Measurements from ENCODE around the gene CD82.
"Not testable (repeated sequence)": the region's sequence is repeated elsewhere in the genome, so short reads cannot be mapped to it uniquely, and the experiment has no call there.

Gene CD82

GRCh38 chr11:44657836-44658505, 92.5 kb downstream of the CD82 start:
- Mint-ChIP-seq H3K4me3 (no peak overlapping the region), H3K4me1 (peaks cover 5% of the 10 kb centered on the region), H3K27me3 (peaks cover 14% of the 10 kb centered on the region), H3K9me3 (peaks cover 3% of the 10 kb centered on the region), H3K27ac (no peak overlapping the region), H3K36me3 (peaks cover 5% of the 10 kb centered on the region)
- DNase-seq (ENCODE audit: low spot score in 2 of 2) (no peak), ATAC-seq (ENCODE audit: low read depth) (no peak)

GRCh38 chr11:44658506-44658850, 93.0 kb downstream of the CD82 start:
- H3K27me3 Mint-ChIP-seq = peaks cover 14% of the 10 kb centered on the region
- DNase-seq (ENCODE audit: low spot score in 2 of 2) = no peak
- H3K9me3 Mint-ChIP-seq = peaks cover 3% of the 10 kb centered on the region
- peaks cover 5% of the 10 kb centered on the region for H3K36me3 Mint-ChIP-seq
- H3K4me1 Mint-ChIP-seq = peaks cover 5% of the 10 kb centered on the region
- no peak for ATAC-seq (ENCODE audit: low read depth)
- H3K4me3 Mint-ChIP-seq = no peak overlapping the region
- H3K27ac Mint-ChIP-seq = no peak overlapping the region

- no peak for DNase-seq (ENCODE audit: low spot score in 2 of 2)
- peaks cover 5% of the 10 kb centered on the region for H3K36me3 Mint-ChIP-seq
- H3K9me3 Mint-ChIP-seq = peaks cover 3% of the 10 kb centered on the region
- no peak overlapping the region for H3K27ac Mint-ChIP-seq
- peaks cover 5% of the 10 kb centered on the region for H3K4me1 Mint-ChIP-seq
- H3K4me3 Mint-ChIP-seq = no peak overlapping the region
- peaks cover 12% of the 10 kb centered on the region for H3K27me3 Mint-ChIP-seq
- no peak for ATAC-seq (ENCODE audit: low read depth)
Observed at GRCh38 chr11:44659641-44660040, 94.2 kb downstream of the CD82 start.

- not testable (repeated sequence) for H3K27ac Mint-ChIP-seq; DNase-seq (ENCODE audit: low spot score in 2 of 2); ATAC-seq (ENCODE audit: low read depth); H3K4me1 Mint-ChIP-seq; H3K36me3 Mint-ChIP-seq; H3K4me3 Mint-ChIP-seq; H3K9me3 Mint-ChIP-seq
- H3K27me3 Mint-ChIP-seq = peaks cover 12% of the 10 kb centered on the region
Observed at GRCh38 chr11:44660535-44660934, 95.1 kb downstream of the CD82 start.

GRCh38 chr11:44661311-44661717, 95.9 kb downstream of the CD82 start:
- DNase-seq (ENCODE audit: low spot score in 2 of 2) (no peak), ATAC-seq (ENCODE audit: low read depth) (no peak)
- Mint-ChIP-seq H3K27me3 (peaks cover 10% of the 10 kb centered on the region), H3K27ac (no peak overlapping the region), H3K9me3 (peaks cover 3% of the 10 kb centered on the region), H3K36me3 (peaks cover 5% of the 10 kb centered on the region), H3K4me3 (no peak overlapping the region), H3K4me1 (peaks cover 5% of the 10 kb centered on the region)

Data from memory B cell (primary cell).